Stimulated activated CD8-positive, alpha-beta memory T cell treated with anti-CD3 and anti-CD28 coated beads, Interleukin-2, amount 100 ng/mL, for 48 hours (primary cell): ENCODE measurements around the gene KIF26A.

ENCODE experiments used
- DNase-seq, 2 donors: peaks; one replicate each; pipeline ENCODE4 v3.0.0-alpha.2; 2020; ENCODE audit warnings: low read depth in 2 of 2

The KIF26A gene

GRCh38 chr14:104101086-104101621 is 37.2 kb upstream of the KIF26A start:
- DNase-seq = no peak

GRCh38 chr14:104101651-104102281 is 36.6 kb upstream of the KIF26A start:
- no peak for DNase-seq

GRCh38 chr14:104102282-104102914 is 36.0 kb upstream of the KIF26A start:
- no peak for DNase-seq

GRCh38 chr14:104103061-104103445 is 35.3 kb upstream of the KIF26A start:
- no peak for DNase-seq

GRCh38 chr14:104103446-104104075 is 34.8 kb upstream of the KIF26A start:
- no peak for DNase-seq

- no peak for DNase-seq
Measured at GRCh38 chr14:104104076-104104901, 34.1 kb upstream of the KIF26A start.

- DNase-seq = no peak
Measured at GRCh38 chr14:104105071-104105821, 33.1 kb upstream of the KIF26A start.

GRCh38 chr14:104105822-104106470 is 32.4 kb upstream of the KIF26A start:
- DNase-seq = no peak

- DNase-seq = no peak
Measured at GRCh38 chr14:104106471-104106991, 31.9 kb upstream of the KIF26A start.

- no peak for DNase-seq
Measured at GRCh38 chr14:104107101-104107581, 31.2 kb upstream of the KIF26A start.

GRCh38 chr14:104107611-104108569 is 30.5 kb upstream of the KIF26A start:
- DNase-seq = no peak

- no peak for DNase-seq
Measured at GRCh38 chr14:104108570-104109541, 29.5 kb upstream of the KIF26A start.

- DNase-seq = no peak
Measured at GRCh38 chr14:104109731-104110361, 28.5 kb upstream of the KIF26A start.

- DNase-seq = no peak
Measured at GRCh38 chr14:104110491-104111209, 27.7 kb upstream of the KIF26A start.

GRCh38 chr14:104111301-104112112 is 26.9 kb upstream of the KIF26A start:
- DNase-seq = no peak

- no peak for DNase-seq
Measured at GRCh38 chr14:104112113-104112505, 26.3 kb upstream of the KIF26A start.
